H9 (cell line): ENCODE results near the gene GTPBP6. TPM values are rescaled to one million over a fixed set of nuclear protein-coding genes. Genes with fewer than 3 reads are reported as not detected.

Experiments used
- DNase-seq: peaks from one replicate; pipeline ENCODE4 v3.0.0-alpha.2; 2017
- H2AFZ ChIP-seq: one replicate; pipeline ENCODE4 v1.6.1; 2013; ENCODE audit warnings: mild to moderate bottlenecking, low read length, control low read depth, moderate library complexity
- H2AK5ac ChIP-seq: 2 replicates; pipeline ENCODE4 v1.6.1; 2013; ENCODE audit warnings: low read length, control low read depth, mixed read lengths; ENCODE audit not compliant: insufficient read length
- H2BK120ac ChIP-seq: one replicate; pipeline ENCODE4 v1.6.1; 2013; ENCODE audit warnings: low read depth, mild to moderate bottlenecking, low read length, control low read depth, inconsistent platforms; ENCODE audit not compliant: poor library complexity, severe bottlenecking
- H2BK12ac ChIP-seq: 2 replicates; pipeline ENCODE4 v1.6.1; 2013; ENCODE audit warnings: low read length, control low read depth, mixed read lengths, low read depth; ENCODE audit not compliant: insufficient read length
- H2BK15ac ChIP-seq: 2 replicates; pipeline ENCODE4 v1.6.1; 2013; ENCODE audit warnings: low read depth, low read length, control low read depth
- H2BK20ac ChIP-seq: one replicate; pipeline ENCODE4 v1.6.1; 2013; ENCODE audit warnings: low read depth, mild to moderate bottlenecking, low read length, control low read depth, inconsistent platforms; ENCODE audit not compliant: poor library complexity, severe bottlenecking
- H2BK5ac ChIP-seq: 2 replicates; pipeline ENCODE4 v1.6.1; 2013; ENCODE audit warnings: low read length, control low read depth, mixed read lengths; ENCODE audit not compliant: insufficient read length
- H3K14ac ChIP-seq: 2 replicates; pipeline ENCODE4 v1.6.1; 2013; ENCODE audit warnings: low read length, control low read depth; ENCODE audit not compliant: insufficient read depth
- H3K18ac ChIP-seq: 2 replicates; pipeline ENCODE4 v1.6.1; 2013; ENCODE audit warnings: low read depth, mild to moderate bottlenecking, mixed read lengths, low read length, control low read depth; ENCODE audit not compliant: insufficient read length
- H3K23ac ChIP-seq: 2 replicates; pipeline ENCODE4 v1.6.1; 2013; ENCODE audit warnings: low read length, control low read depth, mixed read lengths, low read depth; ENCODE audit not compliant: insufficient read length
- H3K23me2 ChIP-seq: 2 replicates; pipeline ENCODE4 v1.6.1; 2013; ENCODE audit warnings: low read depth, mild to moderate bottlenecking, mixed read lengths, low read length, control low read depth; ENCODE audit not compliant: insufficient read length, poor library complexity, severe bottlenecking
- H3K27ac ChIP-seq: 2 replicates; pipeline ENCODE4 v1.5.1; 2013; ENCODE audit warnings: low read length, control low read depth, mixed read lengths, low read depth; ENCODE audit not compliant: insufficient read length
- H3K27me3 ChIP-seq: 2 replicates; pipeline ENCODE4 v1.6.1; 2013; ENCODE audit warnings: low read length, control low read depth, inconsistent platforms; ENCODE audit not compliant: insufficient read depth
- H3K4ac ChIP-seq: 2 replicates; pipeline ENCODE4 v1.6.1; 2013; ENCODE audit warnings: low read depth, mild to moderate bottlenecking, control low read depth, inconsistent platforms, low read length, moderate library complexity
- H3K4me1 ChIP-seq: 2 replicates; pipeline ENCODE4 v1.6.1; 2013; ENCODE audit warnings: low read length, control low read depth, inconsistent platforms; ENCODE audit not compliant: insufficient read depth
- H3K4me2 ChIP-seq: 2 replicates; pipeline ENCODE4 v1.6.1; 2013; ENCODE audit warnings: low read length, control low read depth, mixed read lengths; ENCODE audit not compliant: insufficient read length, insufficient read depth
- H3K56ac ChIP-seq: 2 replicates; pipeline ENCODE4 v1.6.1; 2013; ENCODE audit warnings: low read depth, mild to moderate bottlenecking, mixed read lengths, low read length, control low read depth; ENCODE audit not compliant: insufficient read length
- H3K79me1 ChIP-seq: 2 replicates; pipeline ENCODE4 v1.6.1; 2013; ENCODE audit warnings: low read depth, mild to moderate bottlenecking, moderate library complexity, low read length, control low read depth, inconsistent platforms; ENCODE audit not compliant: insufficient read depth, poor library complexity, severe bottlenecking
- H3K79me2 ChIP-seq: 2 replicates; pipeline ENCODE4 v1.6.1; 2013; ENCODE audit warnings: low read length, control low read depth, inconsistent platforms; ENCODE audit not compliant: insufficient read depth
- H3K9ac ChIP-seq: 2 replicates; pipeline ENCODE4 v1.6.1; 2013; ENCODE audit warnings: low read length, control low read depth, mixed read lengths; ENCODE audit not compliant: insufficient read length; ENCODE audit errors: extremely low read depth
- H3K9me3 ChIP-seq: one replicate; pipeline ENCODE4 v1.6.1; 2013; ENCODE audit warnings: low read depth, low read length, inconsistent platforms; ENCODE audit not compliant: control insufficient read depth
- H3T11ph ChIP-seq: one replicate; pipeline ENCODE4 v1.6.1; 2013; ENCODE audit warnings: mild to moderate bottlenecking, low read length, control low read depth, inconsistent platforms
- H4K20me1 ChIP-seq: one replicate; pipeline ENCODE4 v1.6.1; 2013; ENCODE audit not compliant: control insufficient read depth, insufficient read length, insufficient read depth
- H4K5ac ChIP-seq: 2 replicates; pipeline ENCODE4 v1.6.1; 2013; ENCODE audit warnings: low read depth, mild to moderate bottlenecking, mixed read lengths, low read length, control low read depth; ENCODE audit not compliant: insufficient read length
- H4K8ac ChIP-seq: replicated peaks from 2 replicates; pipeline ENCODE4 v1.6.1; 2013; ENCODE audit warnings: low read length, control low read depth, mixed read lengths, low read depth; ENCODE audit not compliant: insufficient read length
- H4K91ac ChIP-seq: 2 replicates; pipeline ENCODE4 v1.6.1; 2013; ENCODE audit warnings: low read depth, mild to moderate bottlenecking, moderate library complexity, mixed read lengths, low read length, control low read depth; ENCODE audit not compliant: insufficient read length
- H3K27ac Mint-ChIP-seq, 3 experiments: 2 replicates in 2 of 3; 3 replicates in 1 of 3; pipeline ENCODE4 v1.8.0; 2020 to 2021; ENCODE audit warnings: mixed read lengths in 3 of 3, mild to moderate bottlenecking in 1 of 3, moderate library complexity in 1 of 3
- H3K27me3 Mint-ChIP-seq: 2 replicates; pipeline ENCODE4 v1.8.0; 2021; ENCODE audit warnings: low read depth, mild to moderate bottlenecking, moderate library complexity, mixed read lengths
- H3K36me3 Mint-ChIP-seq, 3 experiments: 2 replicates in 2 of 3; 3 replicates in 1 of 3; pipeline ENCODE4 v1.8.0; 2020 to 2021; ENCODE audit warnings: low read depth in 3 of 3, mixed read lengths in 3 of 3; ENCODE audit not compliant: insufficient read depth in 1 of 3
- H3K4me1 Mint-ChIP-seq, 2 experiments: 2 replicates each; pipeline ENCODE4 v1.8.0; 2020; ENCODE audit warnings: mixed read lengths in 2 of 2
- H3K4me3 Mint-ChIP-seq, 2 experiments: 2 replicates in 1 of 2; 3 replicates in 1 of 2; pipeline ENCODE4 v1.8.0; 2020 to 2021; ENCODE audit warnings: mild to moderate bottlenecking in 2 of 2, mixed read lengths in 2 of 2, moderate library complexity in 1 of 2
- H3K9me3 Mint-ChIP-seq, 2 experiments: 2 replicates in 1 of 2; 3 replicates in 1 of 2; pipeline ENCODE4 v1.8.0; 2020; ENCODE audit warnings: mild to moderate bottlenecking in 2 of 2, mixed read lengths in 2 of 2, moderate library complexity in 1 of 2
- WGBS: extraction: QIAGEN DNeasy Blood & Tissue Kit; methylation state at CpG from one replicate; pipeline ENCODE4 v1.1.7; 2013; ENCODE audit warnings: missing lambda C conversion rate, low lambda C conversion rate, mixed read lengths; ENCODE audit not compliant: insufficient read length; ENCODE audit errors: extremely low coverage; 5-methylcytosine and 5-hydroxymethylcytosine counted together
- total RNA-seq: library from RNA; stranded (reverse); gene quantifications from 2 replicates; pipeline ENCODE4 v1.2.1, GENCODE V29; 2021
- TF ChIP-seq, protein P1 (sequence below): fragments of 200-600 bp; sonication (generic); conservative IDR thresholded peaks from 3 replicates; pipeline ENCODE4 v1.8.0; 2021; ENCODE audit warnings: antibody characterized with exemption, mild to moderate bottlenecking

GTPBP6 gene
- total RNA-seq, 1 experiment from 2014 or later = 64.0 TPM

DNA sequence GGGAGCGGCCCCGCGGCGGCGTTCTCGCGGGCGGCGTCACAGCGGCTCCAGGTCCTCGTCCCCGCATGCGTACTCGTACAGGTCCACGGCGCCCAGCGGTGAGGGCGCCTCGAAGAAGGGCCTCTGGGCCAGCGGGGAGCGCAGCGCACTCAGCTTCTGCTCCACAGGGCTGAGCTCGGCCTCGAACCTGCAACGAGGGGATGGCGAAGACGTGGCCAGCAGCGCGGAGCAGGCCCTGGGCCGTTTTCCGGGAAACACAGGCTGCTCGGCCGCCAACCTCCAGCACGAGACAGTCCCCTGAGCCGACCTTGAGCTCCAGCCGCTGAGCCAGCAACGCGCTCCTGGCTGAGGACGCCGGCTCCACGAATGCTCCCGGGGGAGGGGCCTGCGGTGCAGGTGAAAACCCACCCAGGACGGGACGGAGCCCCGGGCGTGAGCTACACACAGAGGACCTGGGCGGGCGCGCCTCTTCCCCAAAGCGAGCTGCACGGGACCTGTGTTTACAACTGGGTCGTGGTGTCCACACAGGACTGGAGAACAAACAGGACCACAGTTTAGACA, 15.8 kb upstream of the GTPBP6 start:
- Histone ChIP-seq H3K56ac (no peak overlapping the region), H3K14ac (no peak overlapping the region), H2AFZ (no peak overlapping the region), H3K4me2 (no peak overlapping the region), H3K79me2 (no peaks in the 10 kb centered on the region), H2BK5ac (no peak overlapping the region), H3K23ac (no peak overlapping the region), H3K9ac (no peak overlapping the region), H2BK20ac (no peak overlapping the region), H3T11ph (no peak overlapping the region), H3K27me3 (no peaks in the 10 kb centered on the region), H2BK12ac (no peak overlapping the region), H3K79me1 (no peaks in the 10 kb centered on the region), H2BK15ac (no peak overlapping the region), H4K8ac (no peak overlapping the region), H2AK5ac (no peak overlapping the region), H3K18ac (no peak overlapping the region), H3K9me3 (no peaks in the 10 kb centered on the region), H4K5ac (no peak overlapping the region), H2BK120ac (no peak overlapping the region), H3K23me2 (no peaks in the 10 kb centered on the region), H3K27ac (no peak overlapping the region), H3K4ac (no peak overlapping the region), H4K91ac (no peak overlapping the region), H3K4me1 (no peaks in the 10 kb centered on the region), H4K20me1 (no peaks in the 10 kb centered on the region)
- Mint-ChIP-seq H3K27ac (no peak overlapping the region), H3K4me3 (no peak overlapping the region), H3K4me1 (0 out of 4 replicates have a peak, but pooled peaks cover 0 to 2% of the 10 kb centered on the region in 2 experiments), H3K36me3 (peaks cover 23 to 41% (median 34%) of the 10 kb centered on the region in 3 experiments), H3K27me3 (no peaks in the 10 kb centered on the region; the same call in 1 of the 2 replicates), H3K9me3 (peaks cover 3 to 4% of the 10 kb centered on the region in 2 experiments)
- no peak for DNase-seq
- TF ChIP-seq, protein P1, sequence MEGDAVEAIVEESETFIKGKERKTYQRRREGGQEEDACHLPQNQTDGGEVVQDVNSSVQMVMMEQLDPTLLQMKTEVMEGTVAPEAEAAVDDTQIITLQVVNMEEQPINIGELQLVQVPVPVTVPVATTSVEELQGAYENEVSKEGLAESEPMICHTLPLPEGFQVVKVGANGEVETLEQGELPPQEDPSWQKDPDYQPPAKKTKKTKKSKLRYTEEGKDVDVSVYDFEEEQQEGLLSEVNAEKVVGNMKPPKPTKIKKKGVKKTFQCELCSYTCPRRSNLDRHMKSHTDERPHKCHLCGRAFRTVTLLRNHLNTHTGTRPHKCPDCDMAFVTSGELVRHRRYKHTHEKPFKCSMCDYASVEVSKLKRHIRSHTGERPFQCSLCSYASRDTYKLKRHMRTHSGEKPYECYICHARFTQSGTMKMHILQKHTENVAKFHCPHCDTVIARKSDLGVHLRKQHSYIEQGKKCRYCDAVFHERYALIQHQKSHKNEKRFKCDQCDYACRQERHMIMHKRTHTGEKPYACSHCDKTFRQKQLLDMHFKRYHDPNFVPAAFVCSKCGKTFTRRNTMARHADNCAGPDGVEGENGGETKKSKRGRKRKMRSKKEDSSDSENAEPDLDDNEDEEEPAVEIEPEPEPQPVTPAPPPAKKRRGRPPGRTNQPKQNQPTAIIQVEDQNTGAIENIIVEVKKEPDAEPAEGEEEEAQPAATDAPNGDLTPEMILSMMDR = no peak
- no CpG with 5 or more reads among the region's 53 CpGs for WGBS
